ENCODE measurements around the gene RAB11FIP3.

RAB11FIP3 gene

GRCh38 chr16:557463-558297, 132.2 kb downstream of the RAB11FIP3 start:
- H3K9me3 Mint-ChIP-seq (ENCODE audit: low read depth), result no peaks in the 10 kb centered on the region
- H3K27me3 Mint-ChIP-seq, result peaks cover 5% of the 10 kb centered on the region
- no peaks in the 10 kb centered on the region for H3K36me3 Mint-ChIP-seq
- no peaks in the 10 kb centered on the region for H3K4me1 Mint-ChIP-seq (ENCODE audit: low read depth)
- H3K4me3 Mint-ChIP-seq, result no peak overlapping the region
- no peak overlapping the region for H3K27ac Mint-ChIP-seq

GRCh38 chr16:558298-559020, 133.0 kb downstream of the RAB11FIP3 start:
- Mint-ChIP-seq H3K27ac (no peak overlapping the region), H3K4me1 (ENCODE audit: low read depth) (no peaks in the 10 kb centered on the region), H3K4me3 (no peak overlapping the region), H3K36me3 (no peaks in the 10 kb centered on the region), H3K9me3 (ENCODE audit: low read depth) (no peaks in the 10 kb centered on the region), H3K27me3 (peaks cover 5% of the 10 kb centered on the region)

DNA sequence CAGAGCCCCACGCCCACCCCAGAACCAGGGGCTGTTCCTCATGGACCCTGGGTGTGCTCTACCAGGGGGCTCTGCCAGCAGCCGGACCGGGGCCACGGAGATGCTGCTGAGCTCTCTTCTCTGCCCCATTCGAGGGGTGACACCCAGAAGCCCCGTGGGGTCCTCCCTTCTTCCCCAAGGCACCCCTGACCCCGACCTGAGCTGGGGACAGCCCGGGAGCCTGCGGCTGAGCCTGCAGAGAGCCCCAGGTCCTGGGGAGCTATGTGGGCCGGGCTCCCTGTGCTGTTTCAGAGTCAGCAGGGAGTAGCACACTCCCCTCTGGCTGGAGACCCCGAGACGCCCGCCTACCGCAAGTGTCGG, 133.6 kb downstream of the RAB11FIP3 start:
- Mint-ChIP-seq H3K27ac (no peak overlapping the region), H3K36me3 (no peaks in the 10 kb centered on the region), H3K4me3 (no peak overlapping the region), H3K27me3 (peaks cover 5% of the 10 kb centered on the region), H3K9me3 (ENCODE audit: low read depth) (no peaks in the 10 kb centered on the region), H3K4me1 (ENCODE audit: low read depth) (no peaks in the 10 kb centered on the region)

- Mint-ChIP-seq H3K27me3 (peaks cover 5% of the 10 kb centered on the region), H3K9me3 (ENCODE audit: low read depth) (no peaks in the 10 kb centered on the region), H3K36me3 (no peaks in the 10 kb centered on the region), H3K4me3 (no peak overlapping the region), H3K27ac (no peak overlapping the region), H3K4me1 (ENCODE audit: low read depth) (no peaks in the 10 kb centered on the region)
Measured at GRCh38 chr16:559411-560203, 134.2 kb downstream of the RAB11FIP3 start.

DNA sequence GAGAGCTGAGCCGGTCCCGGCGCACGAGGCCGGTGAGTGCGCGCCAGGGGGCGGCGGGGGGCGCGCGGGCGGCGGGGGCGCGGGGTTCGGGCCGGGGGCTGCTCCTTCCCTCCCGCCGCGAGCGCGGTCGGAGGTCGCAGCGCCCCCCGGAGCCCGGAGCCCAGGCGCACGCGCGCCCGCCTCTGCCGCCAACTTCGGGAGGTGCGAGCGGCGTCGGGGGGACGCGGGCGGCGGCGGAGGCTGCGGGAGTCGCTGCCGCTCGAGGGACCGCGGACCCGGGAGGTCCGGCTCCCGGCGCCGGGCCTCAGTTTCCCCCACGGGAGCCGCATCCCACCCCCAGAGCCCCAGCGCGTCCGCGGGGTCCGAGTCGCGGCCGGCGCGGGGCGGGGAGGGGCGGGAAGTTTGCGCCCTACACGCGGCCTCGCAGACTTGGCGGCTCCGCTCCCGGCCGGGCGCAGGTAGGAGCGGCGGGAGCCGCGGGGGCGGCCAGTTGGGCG, 134.8 kb downstream of the RAB11FIP3 start, which contains the start of gene PRR35:
PRR35 (plus strand) TSS at position 191 of the 497 bp plus-strand sequence. CDS start 2,901 bp downstream, outside the sequence.
- H3K27ac Mint-ChIP-seq, result no peak within 1 kb of the TSS
- H3K36me3 Mint-ChIP-seq, result no peaks in the 10 kb centered on the region
- H3K4me1 Mint-ChIP-seq (ENCODE audit: low read depth), result no peaks in the 10 kb centered on the region
- no peak within 1 kb of the TSS for H3K4me3 Mint-ChIP-seq
- H3K27me3 Mint-ChIP-seq, result peaks cover 5% of the 10 kb centered on the region
- H3K9me3 Mint-ChIP-seq (ENCODE audit: low read depth), result no peaks in the 10 kb centered on the region

DNA sequence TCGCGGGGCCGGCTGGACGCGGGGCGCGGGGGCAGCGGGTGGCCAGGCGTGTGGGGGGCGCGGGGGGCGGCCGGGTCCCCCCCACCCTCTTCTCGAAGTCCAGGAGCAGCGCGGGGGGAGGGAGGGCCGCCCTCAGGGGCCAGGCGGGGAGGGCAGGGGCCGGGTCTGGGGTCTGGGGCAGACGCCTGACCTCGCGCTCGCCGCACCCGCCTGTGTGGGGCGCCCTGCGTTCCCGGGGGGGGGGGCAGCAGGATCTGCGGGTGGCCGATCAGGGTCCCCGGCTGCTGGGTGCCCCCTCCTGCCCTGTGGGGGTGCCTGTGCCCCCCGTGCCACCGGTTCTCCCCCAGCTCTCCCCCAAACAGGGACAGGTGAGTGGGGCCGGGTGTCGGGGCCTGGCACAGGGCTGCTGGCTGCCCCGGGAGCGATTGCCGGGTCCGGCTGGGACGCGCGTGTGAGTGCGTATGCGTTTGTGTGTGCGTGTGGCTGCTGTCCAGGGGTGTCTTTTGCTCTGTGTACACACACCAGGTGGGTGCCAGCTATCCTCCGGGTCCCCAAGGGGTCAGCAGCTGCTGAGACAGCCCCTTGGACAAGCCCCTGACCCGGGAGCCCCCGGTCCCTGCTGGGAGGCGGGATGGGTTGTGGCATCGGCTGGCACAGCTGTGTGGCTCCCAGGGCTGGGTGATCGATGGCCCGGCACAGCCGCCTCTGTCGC, 135.4 kb downstream of the RAB11FIP3 start:
- H3K4me1 Mint-ChIP-seq (ENCODE audit: low read depth), result no peaks in the 10 kb centered on the region
- no peaks in the 10 kb centered on the region for H3K9me3 Mint-ChIP-seq (ENCODE audit: low read depth)
- no peaks in the 10 kb centered on the region for H3K36me3 Mint-ChIP-seq
- peaks cover 5% of the 10 kb centered on the region for H3K27me3 Mint-ChIP-seq
- H3K4me3 Mint-ChIP-seq, result no peak overlapping the region
- no peak overlapping the region for H3K27ac Mint-ChIP-seq

DNA sequence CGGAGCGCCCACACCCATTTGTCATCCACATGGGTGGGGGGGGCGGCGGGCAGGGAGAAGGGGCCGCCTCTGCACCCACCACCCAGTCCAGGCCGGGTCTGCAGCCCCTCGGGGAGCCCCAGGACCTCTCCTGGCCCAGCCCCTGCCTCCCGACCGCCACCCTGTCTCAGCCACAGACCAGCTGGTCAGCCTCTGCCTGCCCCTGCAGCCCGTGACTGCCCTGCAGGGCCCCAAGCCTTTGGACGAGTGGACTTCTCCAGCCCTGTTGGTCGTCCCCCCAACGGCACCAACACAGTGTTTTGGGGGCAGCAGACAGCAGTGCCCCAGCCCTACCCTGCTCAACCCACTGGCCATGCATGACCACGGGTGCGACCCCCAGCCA, 136.0 kb downstream of the RAB11FIP3 start:
- no peaks in the 10 kb centered on the region for H3K36me3 Mint-ChIP-seq
- H3K9me3 Mint-ChIP-seq (ENCODE audit: low read depth), result no peaks in the 10 kb centered on the region
- H3K4me1 Mint-ChIP-seq (ENCODE audit: low read depth), result peaks cover under 1% of the 10 kb centered on the region
- H3K27ac Mint-ChIP-seq, result no peak overlapping the region
- no peak overlapping the region for H3K4me3 Mint-ChIP-seq
- peaks cover 5% of the 10 kb centered on the region for H3K27me3 Mint-ChIP-seq

DNA sequence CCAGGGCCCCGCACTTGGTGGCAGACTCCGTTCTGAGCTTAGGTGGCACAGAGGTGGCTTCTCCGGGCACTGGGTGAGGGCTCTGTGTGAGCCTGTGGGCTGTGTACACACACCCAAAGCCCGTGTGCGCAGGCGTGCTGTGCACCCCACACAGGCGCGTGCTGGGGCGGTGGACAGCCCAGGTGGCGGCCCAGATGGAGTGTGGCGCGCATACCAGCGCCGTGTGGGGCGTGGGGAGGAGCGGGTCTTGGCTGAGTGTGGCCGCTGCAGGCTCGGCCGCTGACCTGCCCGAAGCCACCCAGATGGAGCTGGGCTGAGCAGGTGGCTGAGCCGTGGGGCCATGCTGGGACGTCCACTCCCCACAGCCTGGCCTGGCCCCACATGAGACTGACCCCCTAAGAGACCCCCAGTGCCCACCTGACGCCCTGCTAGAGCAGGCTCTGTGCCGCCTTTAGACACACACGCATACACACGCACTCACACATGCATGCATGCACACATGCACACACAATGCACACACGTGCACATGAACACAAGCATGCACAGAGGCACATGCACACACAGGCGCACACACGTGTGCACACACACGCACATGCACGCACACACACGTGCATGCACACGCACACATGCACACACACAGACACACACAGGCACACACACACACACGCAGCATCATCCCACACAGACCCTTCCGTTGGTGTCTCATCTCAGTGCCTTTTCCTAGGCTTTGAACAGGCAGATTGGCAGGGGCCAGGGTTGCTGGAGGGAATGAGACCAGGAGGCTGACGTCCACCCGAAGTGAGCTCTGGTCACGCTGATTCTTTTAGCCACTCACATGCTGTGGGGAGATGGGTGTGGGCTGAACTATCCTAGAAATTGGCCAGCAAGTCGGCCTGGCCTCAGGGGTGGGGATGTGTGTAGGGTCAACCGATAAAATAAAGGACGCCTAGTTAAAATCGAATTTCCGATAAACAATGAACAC, 136.8 kb downstream of the RAB11FIP3 start:
- Mint-ChIP-seq H3K4me1 (ENCODE audit: low read depth) (peaks cover 9% of the 10 kb centered on the region), H3K27ac (no peak overlapping the region), H3K9me3 (ENCODE audit: low read depth) (no peaks in the 10 kb centered on the region), H3K27me3 (peaks cover 5% of the 10 kb centered on the region), H3K36me3 (no peaks in the 10 kb centered on the region), H3K4me3 (no peak overlapping the region)

- Mint-ChIP-seq H3K4me1 (ENCODE audit: low read depth) (peaks cover 10% of the 10 kb centered on the region), H3K27me3 (peaks cover 5% of the 10 kb centered on the region), H3K36me3 (no peaks in the 10 kb centered on the region), H3K9me3 (ENCODE audit: low read depth) (no peaks in the 10 kb centered on the region), H3K4me3 (no peak overlapping the region), H3K27ac (no peak overlapping the region)
Measured at GRCh38 chr16:563072-563644, 137.7 kb downstream of the RAB11FIP3 start.

- H3K27ac Mint-ChIP-seq, result no peak overlapping the region
- H3K4me1 Mint-ChIP-seq (ENCODE audit: low read depth), result peaks cover 17% of the 10 kb centered on the region
- no peaks in the 10 kb centered on the region for H3K9me3 Mint-ChIP-seq (ENCODE audit: low read depth)
- H3K36me3 Mint-ChIP-seq, result no peaks in the 10 kb centered on the region
- no peak overlapping the region for H3K4me3 Mint-ChIP-seq
- peaks cover 2% of the 10 kb centered on the region for H3K27me3 Mint-ChIP-seq
Measured at GRCh38 chr16:564690-565418, 139.4 kb downstream of the RAB11FIP3 start.

DNA sequence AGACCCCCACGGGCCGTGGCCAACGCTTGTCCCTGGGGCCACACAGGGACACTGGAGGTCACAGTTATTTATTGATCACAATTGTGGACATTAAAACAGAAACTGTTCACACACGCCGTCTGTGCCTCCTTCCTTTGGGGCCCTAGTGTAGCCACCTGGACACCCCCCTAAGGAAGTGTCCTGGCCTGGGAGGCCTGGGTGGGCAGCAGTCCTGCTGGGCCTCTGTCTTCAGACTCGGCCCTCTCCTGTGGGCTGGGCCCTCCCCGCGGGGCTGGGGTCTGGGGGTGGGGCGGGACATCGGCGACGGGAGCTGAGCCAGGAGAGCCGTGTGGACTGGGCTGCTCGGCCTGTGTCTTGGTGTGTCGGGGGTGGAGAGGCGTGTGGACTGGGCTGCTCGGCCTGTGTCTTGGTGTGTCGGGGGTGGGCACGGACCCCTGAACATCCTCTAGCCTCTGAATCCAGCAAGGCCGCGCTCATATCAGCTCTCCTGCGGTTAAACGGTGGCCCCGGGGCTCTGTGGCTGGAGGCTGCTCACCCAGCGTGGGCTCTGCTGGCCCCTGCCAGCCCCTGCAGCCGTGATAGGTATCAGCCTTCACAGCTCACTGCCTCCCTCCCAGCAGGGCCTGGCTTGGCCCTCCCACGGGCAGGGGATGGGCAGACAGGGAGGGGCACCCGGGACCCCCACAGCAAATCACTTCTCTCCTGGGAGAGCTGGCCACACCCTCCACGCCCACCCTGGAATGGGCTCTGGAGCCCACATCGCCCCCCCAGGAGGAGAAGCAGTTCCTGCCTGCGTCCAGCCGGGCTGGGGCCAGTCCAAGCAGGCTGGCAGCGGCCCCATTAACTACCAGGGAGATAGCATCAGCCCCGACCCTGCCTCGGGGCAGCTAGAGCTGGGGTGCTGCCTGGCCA, 140.2 kb downstream of the RAB11FIP3 start:
- Mint-ChIP-seq H3K27ac (no peak overlapping the region), H3K36me3 (no peaks in the 10 kb centered on the region), H3K4me3 (no peak overlapping the region), H3K4me1 (ENCODE audit: low read depth) (peaks cover 18% of the 10 kb centered on the region), H3K9me3 (ENCODE audit: low read depth) (no peaks in the 10 kb centered on the region), H3K27me3 (peaks cover 2% of the 10 kb centered on the region)

Data from activated naive CD8-positive, alpha-beta T cell (primary cell).